Neural crest cell (in vitro differentiated cells): ENCODE results near the gene TRIM14. TPM values are rescaled to one million over a fixed set of nuclear protein-coding genes. Genes with fewer than 3 reads are reported as not detected.
A peak's percentile ranks its signal among the peaks of the same experiment; 100 is the strongest.
"Not testable (repeated sequence)": the region's sequence is repeated elsewhere in the genome, so short reads cannot be mapped to it uniquely, and the experiment has no call there.

Experiments used
- DNase-seq: peaks from one replicate; pipeline ENCODE4 v3.0.0; 2021; ENCODE audit warnings: low read depth, mixed read lengths, low spot score
- H3K27ac Mint-ChIP-seq: one replicate; pipeline ENCODE4 v1.8.0; 2021; ENCODE audit warnings: mild to moderate bottlenecking, mixed read lengths; ENCODE audit not compliant: unreplicated experiment
- H3K27me3 Mint-ChIP-seq: 2 replicates; pipeline ENCODE4 v1.8.0; 2021; ENCODE audit warnings: low read depth, mild to moderate bottlenecking, mixed read lengths
- H3K36me3 Mint-ChIP-seq: 2 replicates; pipeline ENCODE4 v1.8.0; 2021; ENCODE audit warnings: low read depth, mild to moderate bottlenecking, mixed read lengths
- H3K4me1 Mint-ChIP-seq: 2 replicates; pipeline ENCODE4 v1.8.0; 2021; ENCODE audit warnings: mixed read lengths
- H3K4me3 Mint-ChIP-seq: one replicate; pipeline ENCODE4 v1.8.0; 2021; ENCODE audit warnings: mild to moderate bottlenecking, mixed read lengths
- H3K9me3 Mint-ChIP-seq: 2 replicates; pipeline ENCODE4 v1.8.0; 2021; ENCODE audit warnings: mixed read lengths
- CTCF ChIP-seq: fragments of 200-600 bp; sonication (generic); conservative IDR thresholded peaks from 2 replicates; pipeline ENCODE4 v1.5.0; 2021; ENCODE audit warnings: antibody characterized with exemption, mild to moderate bottlenecking
- total RNA-seq: library from RNA; stranded (reverse); gene quantifications from 2 replicates; pipeline ENCODE4 v1.2.1, GENCODE V29; 2021

The TRIM14 gene
- total RNA-seq, 1 donor from 2014 or later = 11.2 TPM

- peaks cover 15% of the 10 kb centered on the region for H3K4me1 Mint-ChIP-seq
- H3K9me3 Mint-ChIP-seq = no peaks in the 10 kb centered on the region
- no peaks in the 10 kb centered on the region for H3K27me3 Mint-ChIP-seq
- H3K4me3 Mint-ChIP-seq = no peak overlapping the region
- H3K36me3 Mint-ChIP-seq = peaks cover 2% of the 10 kb centered on the region
- H3K27ac Mint-ChIP-seq = no peak overlapping the region
- no peak for TF ChIP-seq CTCF
- DNase-seq = no peak
These were observed 38.2 kb downstream of the TRIM14 start for GRCh38 chr9:98080780-98081179.

- Mint-ChIP-seq H3K27ac (no peak overlapping the region), H3K9me3 (no peaks in the 10 kb centered on the region), H3K4me1 (peaks cover 14% of the 10 kb centered on the region), H3K27me3 (no peaks in the 10 kb centered on the region), H3K4me3 (no peak overlapping the region), H3K36me3 (peaks cover 2% of the 10 kb centered on the region)
- no peak for TF ChIP-seq CTCF
- no peak for DNase-seq
These were observed 38.7 kb downstream of the TRIM14 start for GRCh38 chr9:98080326-98080725.

GRCh38 chr9:98078895-98079294 is 40.1 kb downstream of the TRIM14 start:
- no peak for TF ChIP-seq CTCF
- H3K27me3 Mint-ChIP-seq = no peaks in the 10 kb centered on the region
- no peaks in the 10 kb centered on the region for H3K9me3 Mint-ChIP-seq
- H3K36me3 Mint-ChIP-seq = peaks cover 2% of the 10 kb centered on the region
- peaks cover 20% of the 10 kb centered on the region for H3K4me1 Mint-ChIP-seq
- no peak overlapping the region for H3K4me3 Mint-ChIP-seq
- H3K27ac Mint-ChIP-seq = no peak overlapping the region
- no peak for DNase-seq

- not testable (repeated sequence) for H3K36me3 Mint-ChIP-seq, H3K27me3 Mint-ChIP-seq, DNase-seq, H3K27ac Mint-ChIP-seq, H3K9me3 Mint-ChIP-seq, H3K4me3 Mint-ChIP-seq
- peaks cover 12% of the 10 kb centered on the region for H3K4me1 Mint-ChIP-seq
These were observed 42.5 kb downstream of the TRIM14 start for GRCh38 chr9:98076514-98076890.

- Mint-ChIP-seq H3K27me3 (no peaks in the 10 kb centered on the region), H3K4me3 (no peak overlapping the region), H3K27ac (no peak overlapping the region), H3K9me3 (no peaks in the 10 kb centered on the region), H3K4me1 (peaks cover 12% of the 10 kb centered on the region), H3K36me3 (peaks cover 2% of the 10 kb centered on the region)
- no peak for DNase-seq
- TF ChIP-seq CTCF = no peak
These were observed 43.7 kb downstream of the TRIM14 start for GRCh38 chr9:98075332-98075805.

GRCh38 chr9:98074115-98074990 is 44.7 kb downstream of the TRIM14 start:
- peak; percentile 80 for DNase-seq
- H3K27ac Mint-ChIP-seq = no peak overlapping the region
- no peaks in the 10 kb centered on the region for H3K27me3 Mint-ChIP-seq
- no peak overlapping the region for H3K4me3 Mint-ChIP-seq
- peak; percentile 99 for TF ChIP-seq CTCF
- H3K36me3 Mint-ChIP-seq = no peaks in the 10 kb centered on the region
- H3K4me1 Mint-ChIP-seq = peaks cover 12% of the 10 kb centered on the region
- no peaks in the 10 kb centered on the region for H3K9me3 Mint-ChIP-seq
